ENCODE results near the gene LINGO1.

LINGO1 gene, protein sequence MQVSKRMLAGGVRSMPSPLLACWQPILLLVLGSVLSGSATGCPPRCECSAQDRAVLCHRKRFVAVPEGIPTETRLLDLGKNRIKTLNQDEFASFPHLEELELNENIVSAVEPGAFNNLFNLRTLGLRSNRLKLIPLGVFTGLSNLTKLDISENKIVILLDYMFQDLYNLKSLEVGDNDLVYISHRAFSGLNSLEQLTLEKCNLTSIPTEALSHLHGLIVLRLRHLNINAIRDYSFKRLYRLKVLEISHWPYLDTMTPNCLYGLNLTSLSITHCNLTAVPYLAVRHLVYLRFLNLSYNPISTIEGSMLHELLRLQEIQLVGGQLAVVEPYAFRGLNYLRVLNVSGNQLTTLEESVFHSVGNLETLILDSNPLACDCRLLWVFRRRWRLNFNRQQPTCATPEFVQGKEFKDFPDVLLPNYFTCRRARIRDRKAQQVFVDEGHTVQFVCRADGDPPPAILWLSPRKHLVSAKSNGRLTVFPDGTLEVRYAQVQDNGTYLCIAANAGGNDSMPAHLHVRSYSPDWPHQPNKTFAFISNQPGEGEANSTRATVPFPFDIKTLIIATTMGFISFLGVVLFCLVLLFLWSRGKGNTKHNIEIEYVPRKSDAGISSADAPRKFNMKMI

GRCh38 chr15:77632534-77633133 is at the start of gene LINGO1:
TSS of gene LINGO1 (minus strand) at chr15:77632912. CDS start at chr15:77632315, 597 bp downstream.
- Histone ChIP-seq H3K4me1 (ENCODE audit: control insufficient read depth, insufficient read depth, low read length) (peaks cover 28% of the 10 kb centered on the region), H3K9me3 (ENCODE audit: control insufficient read depth, insufficient read depth, low read length) (no peaks in the 10 kb centered on the region), H3K9ac (ENCODE audit: low read depth, low read length) (peak within 1 kb of the TSS; percentile 83), H3K27me3 (ENCODE audit: control insufficient read depth, insufficient read depth, low read length) (peaks cover 9% of the 10 kb centered on the region), H3K36me3 (ENCODE audit: control insufficient read depth, insufficient read depth, low read length) (no peaks in the 10 kb centered on the region), H3K4me3 (ENCODE audit: low read depth, low read length) (peak within 1 kb of the TSS; percentile 73)

DNA sequence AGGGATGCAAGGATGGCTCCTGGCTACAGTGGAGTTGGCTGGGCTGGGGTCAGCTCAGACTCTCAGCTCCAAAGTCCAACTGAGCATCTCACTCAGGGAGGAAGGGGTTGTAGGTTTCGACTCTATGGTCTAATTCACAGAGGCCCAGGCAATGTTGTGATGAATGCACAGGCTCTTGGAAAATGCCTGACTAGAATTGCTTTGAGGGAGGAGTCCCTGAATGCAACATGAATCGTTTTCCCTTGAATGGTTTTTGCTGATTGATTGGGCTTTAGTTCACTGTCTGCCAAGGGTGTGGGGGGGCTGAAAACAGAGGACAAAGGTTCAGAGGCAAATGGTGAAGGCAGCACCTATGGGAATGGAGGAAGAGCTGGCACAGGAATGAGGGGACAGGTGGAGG is 48.6 kb upstream of the LINGO1 start:
- H3K9me3 ChIP-seq (ENCODE audit: control insufficient read depth, insufficient read depth, low read length), result no peaks in the 10 kb centered on the region
- H3K4me1 ChIP-seq (ENCODE audit: control insufficient read depth, insufficient read depth, low read length), result no peaks in the 10 kb centered on the region
- H3K9ac ChIP-seq (ENCODE audit: low read depth, low read length), result no peak overlapping the region

DNA sequence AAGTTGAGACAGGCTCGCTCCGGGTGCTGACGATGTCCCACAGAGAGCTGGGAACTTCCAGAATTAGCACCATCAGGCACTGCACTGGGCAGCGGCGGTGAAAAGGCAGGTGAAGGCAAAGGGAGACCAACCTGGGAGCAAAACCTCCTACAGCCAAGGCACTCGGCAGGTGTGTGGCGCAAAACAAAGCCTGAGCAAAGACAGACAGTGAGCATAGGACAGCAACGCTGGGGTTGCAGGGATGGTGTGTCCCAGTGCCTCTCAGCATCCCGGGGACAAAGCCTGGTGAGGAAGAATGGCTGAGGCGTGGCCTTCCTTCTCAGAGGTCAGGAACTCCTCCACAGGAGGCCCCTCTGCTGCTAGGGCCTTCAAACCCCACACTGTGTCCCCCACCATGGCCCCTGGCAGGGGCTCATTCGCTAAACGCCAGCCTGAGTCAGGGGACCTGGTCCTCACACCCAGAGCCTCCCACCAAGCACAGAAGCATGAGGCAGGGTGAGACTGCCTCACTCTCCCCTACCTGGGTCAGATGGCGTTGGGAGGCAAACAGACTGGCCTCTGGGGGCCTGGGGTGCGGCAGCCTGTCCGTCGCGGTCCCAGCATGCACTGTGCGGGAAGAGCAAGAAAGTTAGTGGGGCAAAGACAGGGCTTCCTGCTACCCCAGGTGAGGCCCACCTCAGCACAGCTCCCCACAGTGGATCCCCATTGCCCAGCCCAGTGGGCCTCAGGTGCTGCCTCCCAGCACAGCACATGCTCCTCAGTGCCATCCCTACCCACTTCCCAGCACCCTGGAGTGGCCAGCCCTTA is 44.1 kb upstream of the LINGO1 start:
- Histone ChIP-seq H3K27me3 (ENCODE audit: control insufficient read depth, insufficient read depth, low read length) (no peaks in the 10 kb centered on the region), H3K4me3 (ENCODE audit: low read depth, low read length) (no peak overlapping the region), H3K9ac (ENCODE audit: low read depth, low read length) (no peak overlapping the region), H3K4me1 (ENCODE audit: control insufficient read depth, insufficient read depth, low read length) (no peaks in the 10 kb centered on the region), H3K36me3 (ENCODE audit: control insufficient read depth, insufficient read depth, low read length) (peaks cover 3% of the 10 kb centered on the region), H3K9me3 (ENCODE audit: control insufficient read depth, insufficient read depth, low read length) (no peaks in the 10 kb centered on the region)

More for the DNA sequence above, 48.6 kb upstream of the LINGO1 start:
- Histone ChIP-seq H3K36me3 (ENCODE audit: control insufficient read depth, insufficient read depth, low read length) (no peaks in the 10 kb centered on the region), H3K4me3 (ENCODE audit: low read depth, low read length) (no peak overlapping the region), H3K27me3 (ENCODE audit: control insufficient read depth, insufficient read depth, low read length) (no peaks in the 10 kb centered on the region)

DNA sequence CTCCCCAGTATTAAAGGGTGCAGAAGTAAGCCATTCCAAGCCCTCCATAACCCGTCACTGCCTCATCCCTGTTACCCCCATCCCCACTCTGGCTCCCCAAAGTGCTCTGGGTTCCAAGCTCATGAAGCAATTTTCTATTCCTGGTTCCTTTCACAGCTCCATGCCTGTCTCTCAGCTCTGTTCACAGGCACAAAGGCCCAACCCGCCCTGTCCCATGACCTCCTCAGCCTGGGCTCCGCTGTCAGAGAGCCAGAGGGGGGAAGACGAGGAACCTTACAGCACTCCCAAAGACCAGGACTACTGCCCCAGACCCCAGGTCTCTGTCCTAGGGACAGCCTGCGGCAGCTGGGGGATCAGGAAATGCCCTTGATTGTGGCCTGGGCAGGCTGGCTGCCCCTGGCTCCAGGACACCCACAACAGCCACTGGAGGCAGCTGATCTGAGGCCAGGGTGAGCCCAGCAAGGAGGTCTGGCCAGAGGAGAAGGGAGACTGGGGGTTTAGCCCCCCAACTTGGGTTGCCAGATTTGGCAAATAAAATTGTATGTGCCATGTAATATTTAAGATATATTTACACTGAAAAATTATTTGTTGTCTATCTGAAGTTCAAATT is 43.2 kb upstream of the LINGO1 start:
- H3K4me3 ChIP-seq (ENCODE audit: low read depth, low read length), result no peak overlapping the region
- H3K9ac ChIP-seq (ENCODE audit: low read depth, low read length), result no peak overlapping the region
- peaks cover 3% of the 10 kb centered on the region for H3K36me3 ChIP-seq (ENCODE audit: control insufficient read depth, insufficient read depth, low read length)
- H3K9me3 ChIP-seq (ENCODE audit: control insufficient read depth, insufficient read depth, low read length), result no peaks in the 10 kb centered on the region
- H3K4me1 ChIP-seq (ENCODE audit: control insufficient read depth, insufficient read depth, low read length), result no peaks in the 10 kb centered on the region
- H3K27me3 ChIP-seq (ENCODE audit: control insufficient read depth, insufficient read depth, low read length), result no peaks in the 10 kb centered on the region

- Histone ChIP-seq H3K4me1 (ENCODE audit: control insufficient read depth, insufficient read depth, low read length) (no peaks in the 10 kb centered on the region), H3K27me3 (ENCODE audit: control insufficient read depth, insufficient read depth, low read length) (no peaks in the 10 kb centered on the region), H3K9me3 (ENCODE audit: control insufficient read depth, insufficient read depth, low read length) (no peaks in the 10 kb centered on the region), H3K36me3 (ENCODE audit: control insufficient read depth, insufficient read depth, low read length) (peaks cover 3% of the 10 kb centered on the region), H3K9ac (ENCODE audit: low read depth, low read length) (no peak overlapping the region), H3K4me3 (ENCODE audit: low read depth, low read length) (no peak overlapping the region)
Measured at GRCh38 chr15:77674327-77674726, 41.6 kb upstream of the LINGO1 start.

- H3K4me1 ChIP-seq (ENCODE audit: control insufficient read depth, insufficient read depth, low read length), result no peaks in the 10 kb centered on the region
- peaks cover 3% of the 10 kb centered on the region for H3K36me3 ChIP-seq (ENCODE audit: control insufficient read depth, insufficient read depth, low read length)
- H3K9me3 ChIP-seq (ENCODE audit: control insufficient read depth, insufficient read depth, low read length), result no peaks in the 10 kb centered on the region
- H3K9ac ChIP-seq (ENCODE audit: low read depth, low read length), result no peak overlapping the region
- H3K27me3 ChIP-seq (ENCODE audit: control insufficient read depth, insufficient read depth, low read length), result no peaks in the 10 kb centered on the region
- no peak overlapping the region for H3K4me3 ChIP-seq (ENCODE audit: low read depth, low read length)
Measured at GRCh38 chr15:77673866-77674265, 41.2 kb upstream of the LINGO1 start.

DNA sequence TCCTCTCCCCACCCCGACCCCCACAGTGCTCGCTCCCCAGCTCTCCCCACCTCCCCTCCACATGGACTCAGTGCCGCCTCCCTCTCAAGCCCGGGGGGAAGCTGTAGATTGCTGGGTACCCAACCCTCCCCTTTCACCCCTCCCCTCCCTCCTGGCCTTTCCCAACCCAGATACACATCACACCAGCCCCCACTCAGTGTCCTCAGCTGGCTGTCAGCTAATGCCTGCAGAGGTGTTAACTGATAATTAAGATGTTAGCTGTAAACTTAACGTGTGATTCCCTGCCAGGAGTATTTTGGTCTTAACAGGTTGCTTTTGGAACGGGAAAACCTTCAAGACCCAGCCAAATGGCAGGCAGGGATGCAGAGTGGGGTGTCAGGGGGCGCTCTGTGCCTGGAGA is 39.4 kb upstream of the LINGO1 start:
- Histone ChIP-seq H3K9ac (ENCODE audit: low read depth, low read length) (no peak overlapping the region), H3K9me3 (ENCODE audit: control insufficient read depth, insufficient read depth, low read length) (no peaks in the 10 kb centered on the region), H3K4me1 (ENCODE audit: control insufficient read depth, insufficient read depth, low read length) (no peaks in the 10 kb centered on the region), H3K4me3 (ENCODE audit: low read depth, low read length) (no peak overlapping the region), H3K27me3 (ENCODE audit: control insufficient read depth, insufficient read depth, low read length) (no peaks in the 10 kb centered on the region), H3K36me3 (ENCODE audit: control insufficient read depth, insufficient read depth, low read length) (peaks cover 3% of the 10 kb centered on the region)

DNA sequence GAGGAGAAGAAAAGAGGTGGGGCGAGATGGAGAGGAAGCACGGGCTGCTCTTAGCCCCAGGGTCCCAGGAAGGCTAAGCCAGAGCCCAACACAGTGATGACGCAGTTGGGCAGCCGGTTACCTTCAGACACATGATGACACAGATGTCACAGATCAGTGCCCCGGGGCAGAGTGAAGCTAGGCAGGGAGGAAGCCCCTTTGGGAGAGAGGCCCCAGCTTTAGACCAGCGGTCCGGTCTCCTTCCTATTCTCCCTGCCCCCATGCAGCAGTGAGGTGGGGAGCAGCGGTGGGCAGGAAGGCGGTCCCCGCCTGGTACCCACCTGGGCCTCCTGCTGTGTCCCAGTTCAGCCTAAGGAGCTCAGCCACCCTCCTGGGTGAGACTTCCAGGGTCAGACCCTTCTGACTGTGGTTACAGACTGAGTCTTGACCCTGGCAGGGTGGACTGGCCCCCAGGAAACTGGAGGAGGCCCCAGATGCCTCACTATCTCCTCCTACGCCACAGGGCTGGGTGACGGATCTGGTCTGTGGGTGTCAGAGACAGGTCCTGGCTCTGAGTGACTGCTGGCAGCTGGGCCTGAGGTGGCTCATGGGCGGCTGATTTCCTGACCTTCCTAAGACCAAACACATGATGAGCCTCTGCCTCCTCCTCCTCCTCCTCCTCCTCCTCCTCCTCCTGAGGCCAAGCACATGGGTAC is 38.8 kb upstream of the LINGO1 start:
- Histone ChIP-seq H3K9ac (ENCODE audit: low read depth, low read length) (no peak overlapping the region), H3K4me1 (ENCODE audit: control insufficient read depth, insufficient read depth, low read length) (no peaks in the 10 kb centered on the region), H3K9me3 (ENCODE audit: control insufficient read depth, insufficient read depth, low read length) (no peaks in the 10 kb centered on the region), H3K27me3 (ENCODE audit: control insufficient read depth, insufficient read depth, low read length) (no peaks in the 10 kb centered on the region), H3K36me3 (ENCODE audit: control insufficient read depth, insufficient read depth, low read length) (peaks cover 3% of the 10 kb centered on the region), H3K4me3 (ENCODE audit: low read depth, low read length) (no peak overlapping the region)

DNA sequence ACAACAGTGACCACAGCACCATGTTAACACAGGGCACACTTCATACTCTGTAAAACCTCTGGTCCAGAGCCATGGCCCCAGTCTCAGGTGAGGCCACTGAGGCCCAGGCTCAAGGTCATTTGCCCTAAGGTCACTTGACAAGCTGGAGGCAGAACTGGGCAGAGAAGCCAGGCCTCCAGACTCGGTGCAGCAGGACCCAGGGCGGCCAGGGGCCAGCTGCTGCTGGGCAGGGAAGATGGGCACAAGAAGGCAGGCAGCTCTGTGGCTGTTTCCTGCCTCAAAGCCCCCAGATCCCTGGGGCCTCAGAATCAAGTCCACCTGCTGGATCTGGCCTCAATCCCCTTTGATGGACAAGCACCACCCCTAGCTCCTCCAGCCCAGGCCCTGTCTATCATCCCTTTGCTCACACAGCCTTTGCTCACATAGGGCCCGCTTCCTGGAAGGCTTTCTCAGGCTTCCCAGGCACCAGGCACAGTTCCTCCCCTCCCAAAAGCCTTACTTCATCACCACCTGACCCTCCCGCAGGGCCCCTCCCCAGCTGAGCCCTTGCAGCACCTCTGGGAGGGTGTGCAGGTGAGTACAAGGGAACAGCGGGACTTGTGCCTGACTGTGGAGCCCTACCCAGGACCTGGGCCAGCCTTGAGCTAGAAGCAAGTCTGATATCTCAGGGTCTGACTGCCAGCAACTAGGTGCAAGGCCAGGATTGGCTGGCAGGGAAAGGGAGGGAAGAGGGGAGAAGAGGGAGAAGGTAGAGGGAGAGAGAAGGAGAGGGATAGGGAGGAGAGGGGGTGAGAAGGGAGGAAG is 38.0 kb upstream of the LINGO1 start:
- no peaks in the 10 kb centered on the region for H3K9me3 ChIP-seq (ENCODE audit: control insufficient read depth, insufficient read depth, low read length)
- peak overlapping the region; percentile 54 for H3K9ac ChIP-seq (ENCODE audit: low read depth, low read length)
- no peak overlapping the region for H3K4me3 ChIP-seq (ENCODE audit: low read depth, low read length)
- H3K4me1 ChIP-seq (ENCODE audit: control insufficient read depth, insufficient read depth, low read length), result no peaks in the 10 kb centered on the region
- no peaks in the 10 kb centered on the region for H3K27me3 ChIP-seq (ENCODE audit: control insufficient read depth, insufficient read depth, low read length)
- peaks cover under 1% of the 10 kb centered on the region for H3K36me3 ChIP-seq (ENCODE audit: control insufficient read depth, insufficient read depth, low read length)

DNA sequence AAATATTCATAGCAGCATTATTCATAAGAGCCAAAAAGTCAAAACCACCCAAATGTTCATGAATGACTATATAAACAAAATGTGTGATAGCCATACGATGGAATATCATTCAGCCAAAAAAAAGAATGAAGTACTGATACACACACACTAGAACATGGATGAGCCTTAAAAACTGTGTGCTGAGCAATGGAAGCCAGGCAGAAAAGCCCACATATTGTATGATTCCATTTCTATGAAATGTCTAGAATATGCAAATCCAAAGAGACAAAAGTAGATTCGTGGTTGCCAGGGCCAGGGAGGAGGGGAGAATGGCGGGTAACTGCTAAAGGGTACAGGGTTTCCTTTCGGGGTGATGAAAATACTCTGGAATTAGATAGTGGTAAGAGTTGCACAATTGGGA is 37.2 kb upstream of the LINGO1 start:
- Histone ChIP-seq H3K9ac (ENCODE audit: low read depth, low read length) (no peak overlapping the region), H3K4me3 (ENCODE audit: low read depth, low read length) (no peak overlapping the region), H3K9me3 (ENCODE audit: control insufficient read depth, insufficient read depth, low read length) (no peaks in the 10 kb centered on the region), H3K36me3 (ENCODE audit: control insufficient read depth, insufficient read depth, low read length) (no peaks in the 10 kb centered on the region), H3K27me3 (ENCODE audit: control insufficient read depth, insufficient read depth, low read length) (no peaks in the 10 kb centered on the region), H3K4me1 (ENCODE audit: control insufficient read depth, insufficient read depth, low read length) (no peaks in the 10 kb centered on the region)

All from iPS-15b (cell line).